ENCODE data around the gene THSD4. TPM values are rescaled to one million over a fixed set of nuclear protein-coding genes. Genes with fewer than 3 reads are reported as not detected.

Gene THSD4
- polyA plus RNA-seq, 1 donor (not counting 4 experiments of a cell fraction or from before 2014, with no cell fraction given), result 24.5 TPM

- Histone ChIP-seq H3K79me2 (ENCODE audit: control insufficient read depth, insufficient read depth, low read length) (no peaks in the 10 kb centered on the region), H3K9me1 (ENCODE audit: control insufficient read depth, extremely low read depth, insufficient read depth, low read length) (no peaks in the 10 kb centered on the region), H3K36me3 (ENCODE audit: control insufficient read depth in 2 of 2, extremely low read depth in 1 of 2, insufficient read depth in 2 of 2, low read length in 2 of 2) (peaks cover 0 to 17% of the 10 kb centered on the region in 2 experiments), H3K9me3 (ENCODE audit: control insufficient read depth, low read depth, low read length) (peaks cover 2% of the 10 kb centered on the region), H3K27me3 (ENCODE audit: control insufficient read depth, extremely low read depth, insufficient read depth, low read length) (no peaks in the 10 kb centered on the region), H2AFZ (ENCODE audit: control insufficient read depth, low read length) (no peak overlapping the region), H4K20me1 (ENCODE audit: control insufficient read depth, extremely low read depth, insufficient read depth, low read length) (no peaks in the 10 kb centered on the region), H3K4me3 (ENCODE audit: control insufficient read depth in 2 of 3, extremely low read depth in 1 of 3, insufficient read depth in 2 of 3, low read depth in 1 of 3, low read length in 3 of 3) (no peak overlapping the region), H3K4me2 (ENCODE audit: control insufficient read depth, extremely low read depth, insufficient read depth, low read depth, low read length) (no peak overlapping the region), H3K9ac (ENCODE audit: control insufficient read depth, extremely low read depth, insufficient read depth, low read length) (no peak overlapping the region), H3K4me1 (ENCODE audit: control insufficient read depth, extremely low read depth, insufficient read depth, low read length) (peaks cover 19% of the 10 kb centered on the region), H3K27ac (ENCODE audit: control insufficient read depth, insufficient read depth, low read length) (no peak overlapping the region)
- no peak for DNase-seq (ENCODE audit: low read depth, low spot score)
- dilution Hi-C loops (cut with MboI; ENCODE audit: extremely low pct_ligation_motif_present, low sequenced_read_pairs), result no loop called here
- TF ChIP-seq EZH2 (IDR thresholded peaks at IDR 0.05; ENCODE audit: low read length), result no peak
- FAIRE-seq, result no peak
Observed at GRCh38 chr15:71756599-71757352, 641.5 kb downstream of the THSD4 start.

- dilution Hi-C loops (cut with MboI; ENCODE audit: extremely low pct_ligation_motif_present, low sequenced_read_pairs), result no loop called here
- no peak overlapping the region for H3K4me2 ChIP-seq (ENCODE audit: control insufficient read depth, extremely low read depth, insufficient read depth, low read depth, low read length)
- peaks cover 0 to 17% of the 10 kb centered on the region in 2 experiments for H3K36me3 ChIP-seq (ENCODE audit: control insufficient read depth in 2 of 2, extremely low read depth in 1 of 2, insufficient read depth in 2 of 2, low read length in 2 of 2)
- H3K9me3 ChIP-seq (ENCODE audit: control insufficient read depth, low read depth, low read length), result peaks cover 2% of the 10 kb centered on the region
- DNase-seq (ENCODE audit: low read depth, low spot score) (no peak), FAIRE-seq (no peak)
- TF ChIP-seq CTCF (optimal IDR thresholded peaks at IDR 0.05 in 1 of 3, IDR thresholded peaks at IDR 0.05 in 1 of 3, conservative IDR thresholded peaks at IDR 0.05 in 1 of 3; ENCODE audit: extremely low read depth in 1 of 3, insufficient read depth in 2 of 3, low read length in 3 of 3), result no peak
- TF ChIP-seq EZH2 (IDR thresholded peaks at IDR 0.05; ENCODE audit: low read length), result no peak
- no peaks in the 10 kb centered on the region for H3K9me1 ChIP-seq (ENCODE audit: control insufficient read depth, extremely low read depth, insufficient read depth, low read length)
- H2AFZ ChIP-seq (ENCODE audit: control insufficient read depth, low read length), result no peak overlapping the region
- H3K4me3 ChIP-seq (ENCODE audit: control insufficient read depth in 2 of 3, extremely low read depth in 1 of 3, insufficient read depth in 2 of 3, low read depth in 1 of 3, low read length in 3 of 3), result no peak overlapping the region
- no peaks in the 10 kb centered on the region for H4K20me1 ChIP-seq (ENCODE audit: control insufficient read depth, extremely low read depth, insufficient read depth, low read length)
- H3K27ac ChIP-seq (ENCODE audit: control insufficient read depth, insufficient read depth, low read length), result no peak overlapping the region
- peaks cover 15% of the 10 kb centered on the region for H3K4me1 ChIP-seq (ENCODE audit: control insufficient read depth, extremely low read depth, insufficient read depth, low read length)
- no peak overlapping the region for H3K9ac ChIP-seq (ENCODE audit: control insufficient read depth, extremely low read depth, insufficient read depth, low read length)
- no peaks in the 10 kb centered on the region for H3K27me3 ChIP-seq (ENCODE audit: control insufficient read depth, extremely low read depth, insufficient read depth, low read length)
- H3K79me2 ChIP-seq (ENCODE audit: control insufficient read depth, insufficient read depth, low read length), result no peaks in the 10 kb centered on the region
Observed at GRCh38 chr15:71757741-71758530, 642.7 kb downstream of the THSD4 start.
